HG03575 (cell line): ENCODE data around the gene GNAZ.
"Not testable (repeated sequence)": the region's sequence is repeated elsewhere in the genome, so short reads cannot be mapped to it uniquely, and the experiment has no call there.

Experiments
- ATAC-seq: cut with Tn5 transposase; IDR thresholded peaks from one replicate; pipeline ENCODE4 v1.9.1; 2021; ENCODE audit not compliant: unreplicated experiment, insufficient number of reproducible peaks, low FRiP score; ENCODE audit errors: extremely low read depth

GNAZ gene

DNA sequence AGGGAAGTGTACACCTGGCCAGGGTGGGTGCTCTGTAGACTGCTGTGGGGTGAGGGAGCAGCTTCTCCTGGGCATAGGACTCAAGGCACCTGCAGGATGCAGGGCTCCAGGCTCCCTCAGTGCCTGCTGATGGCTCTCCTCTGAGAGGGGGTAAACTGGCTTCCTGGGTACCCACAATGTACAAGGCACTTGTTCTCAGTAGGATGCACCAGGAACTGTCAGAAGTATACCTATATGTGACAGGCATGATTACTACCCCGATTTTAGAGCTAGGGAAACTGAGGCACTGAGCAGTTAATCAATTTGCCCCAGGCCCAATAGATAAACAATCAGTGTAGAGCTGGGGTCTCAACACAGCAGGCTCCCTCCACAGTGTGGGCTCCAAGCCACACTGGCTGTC lies 31.4 kb upstream of the GNAZ start:
- no peak for ATAC-seq

- ATAC-seq, result no peak
Measured at GRCh38 chr22:23042179-23042578, 28.1 kb upstream of the GNAZ start.

DNA sequence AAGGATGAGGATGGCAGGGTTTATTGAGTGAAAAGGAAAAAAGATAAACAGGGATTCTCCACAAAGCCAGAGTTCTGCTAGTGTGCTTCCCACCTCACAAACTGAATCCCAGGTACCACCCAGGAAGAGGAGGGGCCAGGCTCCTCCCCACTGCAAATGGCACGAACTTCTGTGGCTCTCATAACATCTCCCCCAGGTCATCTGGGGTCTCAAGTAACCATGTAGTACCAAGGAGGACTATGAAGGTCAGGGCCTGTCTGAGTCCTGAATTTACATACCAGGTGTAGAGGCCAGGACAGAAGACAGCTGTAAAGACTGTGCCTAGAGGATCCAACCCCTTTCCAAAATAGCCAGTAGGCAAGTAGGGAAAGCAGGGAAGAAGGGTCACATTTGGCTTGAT lies 25.7 kb upstream of the GNAZ start:
- no peak for ATAC-seq

GRCh38 chr22:23045461-23045860 lies 24.9 kb upstream of the GNAZ start:
- no peak for ATAC-seq

DNA sequence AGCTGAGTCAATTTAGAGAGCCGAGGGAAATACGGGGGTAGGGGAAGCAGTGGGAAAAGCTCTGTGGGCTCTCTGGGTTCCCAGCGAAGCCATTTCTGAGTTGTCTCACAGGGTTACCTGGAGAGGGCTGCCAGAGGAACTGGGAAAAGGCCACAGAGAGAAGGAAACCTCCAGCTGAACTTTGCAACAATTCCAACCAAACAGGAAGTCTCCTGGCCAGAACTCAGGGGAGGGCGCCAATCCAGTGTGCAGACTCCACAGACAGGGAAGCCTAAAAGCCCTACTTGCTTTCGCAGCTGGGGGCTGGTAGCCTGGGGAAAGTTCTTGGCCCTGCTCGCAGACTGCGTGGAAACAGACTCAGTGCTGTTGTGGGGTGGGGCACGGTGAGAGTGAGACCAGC lies 23.1 kb upstream of the GNAZ start:
- ATAC-seq, result no peak

- ATAC-seq, result no peak
Measured at GRCh38 chr22:23047742-23048141, 22.6 kb upstream of the GNAZ start.

DNA sequence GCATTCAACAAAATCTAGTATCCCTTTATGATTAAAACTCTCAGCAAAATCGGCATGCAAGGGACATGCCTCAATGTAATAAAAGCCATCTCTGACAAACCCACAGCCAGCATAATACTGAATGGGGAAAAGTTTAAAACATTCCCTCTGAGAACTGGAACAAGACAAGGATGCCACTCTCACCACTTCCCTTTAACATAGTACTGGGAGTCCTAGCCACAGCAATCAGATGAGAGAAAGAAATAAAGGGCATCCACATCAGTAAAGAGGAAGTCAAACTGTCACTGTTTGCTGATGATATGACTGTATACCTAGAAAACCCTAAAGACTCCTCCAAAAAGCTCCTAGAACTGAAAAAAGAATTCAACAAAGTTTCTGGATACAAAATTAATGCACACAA lies 19.8 kb upstream of the GNAZ start:
- not testable (repeated sequence) for ATAC-seq

DNA sequence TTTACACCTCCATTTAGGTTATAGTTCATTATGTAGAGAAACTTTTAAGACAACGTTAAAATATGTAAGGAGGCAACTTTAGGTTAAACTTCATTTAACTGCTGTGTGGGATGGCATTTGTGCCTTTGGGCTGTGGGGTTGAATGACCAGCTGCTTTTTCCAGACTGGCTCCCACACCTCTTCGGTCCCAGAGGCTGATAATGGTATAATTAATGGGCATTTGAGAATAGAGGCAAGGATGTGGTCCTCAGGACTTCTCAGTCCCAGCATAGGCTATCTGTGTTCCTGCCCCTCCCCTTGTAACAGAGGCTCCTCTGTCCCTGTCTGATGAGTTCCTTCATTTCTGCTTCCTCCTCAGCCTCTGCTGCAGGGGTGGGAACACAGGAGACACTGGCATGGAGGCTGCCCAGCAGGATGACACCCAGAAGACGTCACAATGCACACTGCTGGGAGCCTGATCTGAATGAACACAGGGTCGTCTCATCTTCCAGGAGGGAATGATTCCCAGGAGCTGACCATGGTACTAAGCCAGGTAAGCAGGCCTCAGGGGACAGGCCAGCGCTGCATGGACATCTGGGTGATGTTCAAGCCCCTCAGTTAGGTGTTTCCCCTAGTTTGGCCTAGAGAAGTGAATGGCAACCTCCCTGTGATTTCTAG lies 17.1 kb upstream of the GNAZ start:
- no peak for ATAC-seq

DNA sequence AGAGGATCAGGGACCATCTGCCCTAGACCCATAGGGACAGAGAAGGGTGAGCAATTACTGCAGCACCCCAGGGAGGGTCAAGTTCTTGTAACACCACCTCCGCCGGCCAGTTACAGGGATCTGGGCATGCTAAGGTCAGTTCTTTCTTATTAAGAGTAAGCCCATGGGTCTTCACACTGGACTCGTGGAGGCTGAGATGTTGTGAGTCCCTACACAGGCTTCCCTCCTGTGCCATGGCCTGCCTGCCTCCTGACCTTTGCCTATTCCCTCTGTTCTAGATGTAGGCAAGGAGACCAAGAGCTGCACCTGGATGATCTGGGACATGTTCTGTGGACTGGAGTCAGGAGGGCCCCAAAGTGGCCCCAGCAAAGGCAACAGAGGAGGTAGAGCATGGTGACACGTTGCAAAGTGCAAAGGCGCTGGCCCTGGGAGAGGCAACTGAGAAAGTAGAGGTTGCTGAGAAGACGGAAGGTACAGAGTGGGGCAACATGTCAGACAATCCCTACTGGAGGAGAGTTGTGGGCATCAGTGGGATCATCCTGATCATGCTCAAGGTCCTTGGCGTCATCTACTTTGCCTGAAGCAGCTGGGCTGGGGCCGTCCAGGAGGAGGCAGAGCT lies 16.3 kb upstream of the GNAZ start:
- no peak for ATAC-seq

GRCh38 chr22:23054531-23055257 lies 15.6 kb upstream of the GNAZ start:
- ATAC-seq, result no peak

DNA sequence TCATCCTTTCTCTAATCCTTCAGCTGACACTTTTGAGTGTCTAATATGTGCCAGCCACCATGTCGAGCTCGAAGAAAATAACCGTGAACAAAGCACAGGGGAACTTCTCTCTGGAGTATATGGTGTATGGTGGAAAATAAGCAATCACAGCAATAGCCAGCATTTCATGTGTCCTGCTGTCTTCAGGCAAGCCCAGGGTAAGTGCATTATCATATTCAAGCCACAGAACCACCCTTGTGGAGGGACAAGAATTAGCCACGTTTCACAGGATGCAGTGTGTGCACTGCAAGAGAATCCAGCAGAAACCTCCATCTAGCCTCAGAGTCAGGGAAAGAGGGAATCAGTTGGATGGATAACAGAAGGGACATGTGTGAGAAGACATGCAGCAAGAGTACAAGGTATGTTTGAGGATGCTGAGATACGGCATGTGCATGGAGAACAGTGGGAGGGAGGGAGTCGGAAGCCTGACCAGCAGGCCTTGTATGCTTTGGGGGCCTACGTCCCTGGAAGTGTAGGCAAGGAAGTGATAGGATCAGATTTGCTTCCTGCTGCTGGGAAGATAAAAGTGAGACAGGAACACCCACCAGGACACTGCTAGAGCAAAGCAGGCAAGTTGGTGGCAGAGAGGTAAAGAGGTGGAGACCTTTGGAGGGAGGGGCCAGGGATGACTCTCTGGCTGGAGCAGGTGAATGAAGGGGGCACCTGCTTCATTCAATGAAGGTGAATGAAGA lies 14.7 kb upstream of the GNAZ start:
- no peak for ATAC-seq

- no peak for ATAC-seq
Measured at GRCh38 chr22:23057331-23057730, 13.0 kb upstream of the GNAZ start.

DNA sequence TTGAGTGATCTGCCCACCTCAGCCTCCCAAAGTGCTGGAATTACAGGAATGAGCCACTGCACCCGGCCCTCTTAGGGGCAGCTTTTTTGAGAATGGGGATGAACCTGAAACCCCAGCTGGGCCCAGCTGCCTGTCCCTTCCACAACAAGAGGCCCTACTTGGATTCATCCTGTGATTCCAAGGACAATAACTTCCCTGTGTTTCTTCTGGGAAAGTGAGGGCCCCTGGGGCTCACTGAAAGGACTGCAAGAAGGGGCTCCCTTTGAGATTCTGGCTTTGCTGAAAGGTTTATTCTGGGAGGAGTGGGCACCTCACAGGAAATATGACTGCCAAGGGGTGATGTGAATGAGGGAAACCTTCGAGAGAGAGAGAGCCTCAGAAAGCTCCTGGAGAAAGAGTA lies 12.3 kb upstream of the GNAZ start:
- no peak for ATAC-seq

GRCh38 chr22:23058481-23059283 lies 11.6 kb upstream of the GNAZ start:
- no peak for ATAC-seq

DNA sequence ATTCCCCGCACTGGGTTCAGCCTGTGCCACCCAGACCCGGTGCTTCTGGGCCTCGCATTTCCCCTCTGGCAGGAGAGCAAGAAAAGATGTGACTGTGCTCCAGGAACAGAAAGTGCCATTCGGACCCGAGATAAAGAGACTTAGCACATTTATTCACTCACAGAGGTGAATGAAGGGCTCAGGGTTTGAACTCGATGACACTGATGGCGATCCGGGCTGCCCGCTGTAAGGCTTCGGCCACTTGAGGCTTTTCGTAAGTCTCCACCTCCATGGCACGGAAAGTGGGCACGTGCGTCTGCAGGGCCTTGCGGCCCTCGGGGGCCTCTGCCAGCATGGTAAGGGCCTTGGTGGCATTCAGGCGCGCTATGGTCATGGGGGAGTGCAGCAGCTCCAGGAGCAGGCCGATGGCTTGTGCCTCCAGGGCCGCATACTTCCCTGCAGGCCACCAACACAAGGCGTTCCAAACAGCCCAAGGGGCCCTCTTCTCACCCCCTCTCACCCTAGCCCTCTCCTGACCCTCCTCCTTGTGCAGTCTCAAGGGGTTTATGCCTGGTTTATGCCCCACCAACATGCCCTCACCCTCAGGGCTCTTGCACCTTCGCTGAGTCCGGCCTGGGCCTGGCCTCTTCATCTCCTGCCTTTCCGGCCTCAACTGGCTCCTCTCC lies 10.9 kb upstream of the GNAZ start:
- no peak for ATAC-seq

GRCh38 chr22:23060612-23061400 lies 9.5 kb upstream of the GNAZ start:
- no peak for ATAC-seq

DNA sequence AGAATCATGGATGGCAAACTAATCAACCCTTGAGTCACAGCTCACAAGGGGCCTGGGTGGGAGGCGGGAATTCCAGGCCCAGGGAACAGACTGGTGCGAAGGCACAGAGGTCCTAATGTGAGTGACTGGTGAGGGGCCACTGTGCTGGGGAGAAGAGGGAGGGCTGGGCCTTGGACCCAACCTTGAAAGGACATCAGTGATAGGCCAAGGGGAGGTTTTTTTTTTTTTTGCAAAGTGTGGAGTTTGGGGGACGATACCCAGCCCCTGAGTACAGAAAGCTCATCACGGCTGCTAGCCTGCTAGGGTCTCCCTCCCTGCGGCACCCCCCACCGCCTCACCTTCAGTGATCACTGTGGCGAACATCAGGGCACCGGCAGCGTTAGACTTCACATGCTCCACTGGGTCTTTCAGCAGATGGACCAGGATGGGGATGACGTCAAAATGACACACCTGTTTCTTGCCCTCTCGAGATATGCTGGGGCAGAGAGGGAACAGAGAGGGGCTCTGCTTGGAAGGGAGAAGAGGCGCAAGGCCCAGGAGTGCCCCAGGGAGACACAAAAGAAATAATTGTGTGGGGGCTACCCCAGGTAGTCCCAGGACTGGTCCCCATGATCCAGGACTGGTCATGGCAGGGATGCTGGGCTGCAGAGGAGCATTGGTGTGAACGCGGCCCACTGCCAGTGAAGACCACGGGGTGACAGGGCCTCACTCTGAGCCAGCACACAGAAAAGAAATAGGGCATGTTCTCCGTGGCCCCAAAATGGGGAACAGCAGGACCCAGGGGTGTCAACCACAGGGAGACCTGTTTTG lies 8.6 kb upstream of the GNAZ start:
- no peak for ATAC-seq
